ENCODE results near the gene GALNT14. TPM values are rescaled to one million over a fixed set of nuclear protein-coding genes. Genes with fewer than 3 reads are reported as not detected.

Gene GALNT14
- total RNA-seq, 1 donor from 2014 or later = 6.4 TPM

DNA sequence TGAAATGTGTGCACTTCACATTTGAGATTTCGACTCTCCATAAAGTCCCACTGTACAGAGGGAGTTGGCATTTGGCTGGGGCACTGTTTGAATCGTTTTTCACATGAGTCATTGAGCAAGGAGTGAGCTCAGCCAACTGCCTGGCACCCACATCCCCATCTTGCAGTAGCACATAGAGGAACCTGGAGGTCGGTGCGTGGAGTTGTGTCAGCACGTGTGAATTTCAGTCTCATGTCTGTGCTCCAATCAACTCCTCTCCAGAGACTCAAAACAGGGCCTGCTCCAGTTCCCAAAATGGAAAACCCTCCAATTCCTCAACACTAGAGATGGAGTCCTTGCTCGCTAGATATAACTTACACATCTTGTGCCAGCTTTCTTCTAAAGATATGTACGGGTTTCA, 204.2 kb downstream of the GALNT14 start:
- H3K27ac Mint-ChIP-seq = no peak overlapping the region
- no peaks in the 10 kb centered on the region for H3K36me3 Mint-ChIP-seq
- H3F3A ChIP-seq (ENCODE audit: low read depth) = peaks cover 3% of the 10 kb centered on the region
- H4K20me1 ChIP-seq (ENCODE audit: low read depth) = no peaks in the 10 kb centered on the region
- H3K79me2 ChIP-seq (ENCODE audit: low read depth) = no peaks in the 10 kb centered on the region
- H3K36me3 ChIP-seq = no peaks in the 10 kb centered on the region
- H3K4me3 Mint-ChIP-seq = no peak overlapping the region
- peaks cover 6% of the 10 kb centered on the region for H3K27me3 Mint-ChIP-seq (ENCODE audit: insufficient read depth, low read depth)
- no peaks in the 10 kb centered on the region for H3K27me3 ChIP-seq
- H3K27ac ChIP-seq = no peak overlapping the region
- H3K9me3 ChIP-seq (ENCODE audit: low read depth) = no peaks in the 10 kb centered on the region
- no peak for DNase-seq (ENCODE audit: low spot score)
- TF ChIP-seq EZH2 (IDR thresholded peaks at IDR 0.05) = no peak
- TF ChIP-seq EZH2phosphoT487 (IDR thresholded peaks at IDR 0.05) = no peak
- TF ChIP-seq, protein P1, sequence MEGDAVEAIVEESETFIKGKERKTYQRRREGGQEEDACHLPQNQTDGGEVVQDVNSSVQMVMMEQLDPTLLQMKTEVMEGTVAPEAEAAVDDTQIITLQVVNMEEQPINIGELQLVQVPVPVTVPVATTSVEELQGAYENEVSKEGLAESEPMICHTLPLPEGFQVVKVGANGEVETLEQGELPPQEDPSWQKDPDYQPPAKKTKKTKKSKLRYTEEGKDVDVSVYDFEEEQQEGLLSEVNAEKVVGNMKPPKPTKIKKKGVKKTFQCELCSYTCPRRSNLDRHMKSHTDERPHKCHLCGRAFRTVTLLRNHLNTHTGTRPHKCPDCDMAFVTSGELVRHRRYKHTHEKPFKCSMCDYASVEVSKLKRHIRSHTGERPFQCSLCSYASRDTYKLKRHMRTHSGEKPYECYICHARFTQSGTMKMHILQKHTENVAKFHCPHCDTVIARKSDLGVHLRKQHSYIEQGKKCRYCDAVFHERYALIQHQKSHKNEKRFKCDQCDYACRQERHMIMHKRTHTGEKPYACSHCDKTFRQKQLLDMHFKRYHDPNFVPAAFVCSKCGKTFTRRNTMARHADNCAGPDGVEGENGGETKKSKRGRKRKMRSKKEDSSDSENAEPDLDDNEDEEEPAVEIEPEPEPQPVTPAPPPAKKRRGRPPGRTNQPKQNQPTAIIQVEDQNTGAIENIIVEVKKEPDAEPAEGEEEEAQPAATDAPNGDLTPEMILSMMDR (IDR thresholded peaks at IDR 0.05) = no peak
- peaks cover 4% of the 10 kb centered on the region for H3K4me1 Mint-ChIP-seq
- H2AFZ ChIP-seq (replicated peaks) = no peak overlapping the region
- H3K9me3 Mint-ChIP-seq = no peaks in the 10 kb centered on the region
- H3K4me3 ChIP-seq = no peak overlapping the region
- peaks cover 8% of the 10 kb centered on the region for H3K4me1 ChIP-seq
- H3K9ac ChIP-seq = no peak overlapping the region
- no peak overlapping the region for H3K4me2 ChIP-seq

DNA sequence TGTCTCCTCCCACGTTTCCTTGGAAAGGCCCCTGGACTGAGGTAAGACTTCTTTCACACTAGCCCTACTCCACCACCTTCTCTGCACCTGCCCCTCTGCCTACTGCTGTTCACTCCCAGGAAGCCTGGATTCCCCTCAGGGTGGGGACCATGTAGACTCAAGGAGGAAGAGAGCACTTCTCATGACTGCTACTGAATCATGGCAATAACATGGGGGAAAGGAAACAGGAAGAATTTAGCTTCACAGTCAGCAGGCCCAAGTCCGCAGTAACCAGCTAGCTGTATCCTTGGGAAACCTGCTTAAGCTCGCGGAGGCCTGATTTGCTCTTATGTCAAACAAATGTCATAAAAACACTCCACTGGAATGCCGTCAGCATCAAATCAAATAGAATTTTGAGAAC, 204.7 kb downstream of the GALNT14 start:
- TF ChIP-seq EZH2 (IDR thresholded peaks at IDR 0.05) (no peak), EZH2phosphoT487 (IDR thresholded peaks at IDR 0.05) (no peak)
- TF ChIP-seq, protein P1 (IDR thresholded peaks at IDR 0.05) = no peak
- Mint-ChIP-seq H3K36me3 (no peaks in the 10 kb centered on the region), H3K9me3 (no peaks in the 10 kb centered on the region), H3K4me1 (peaks cover 4% of the 10 kb centered on the region), H3K27ac (no peak overlapping the region), H3K4me3 (no peak overlapping the region), H3K27me3 (ENCODE audit: insufficient read depth, low read depth) (peaks cover 6% of the 10 kb centered on the region)
- H4K20me1 ChIP-seq (ENCODE audit: low read depth) = no peaks in the 10 kb centered on the region
- H3F3A ChIP-seq (ENCODE audit: low read depth) = peaks cover 3% of the 10 kb centered on the region
- no peaks in the 10 kb centered on the region for H3K79me2 ChIP-seq (ENCODE audit: low read depth)
- H3K36me3 ChIP-seq = no peaks in the 10 kb centered on the region
- no peak overlapping the region for H3K9ac ChIP-seq
- H3K27ac ChIP-seq = no peak overlapping the region
- no peak overlapping the region for H3K4me2 ChIP-seq
- H3K27me3 ChIP-seq = no peaks in the 10 kb centered on the region
- H3K4me3 ChIP-seq = no peak overlapping the region
- no peak overlapping the region for H2AFZ ChIP-seq (replicated peaks)
- H3K4me1 ChIP-seq = peaks cover 8% of the 10 kb centered on the region
- DNase-seq (ENCODE audit: low spot score) = no peak
- H3K9me3 ChIP-seq (ENCODE audit: low read depth) = no peaks in the 10 kb centered on the region

DNA sequence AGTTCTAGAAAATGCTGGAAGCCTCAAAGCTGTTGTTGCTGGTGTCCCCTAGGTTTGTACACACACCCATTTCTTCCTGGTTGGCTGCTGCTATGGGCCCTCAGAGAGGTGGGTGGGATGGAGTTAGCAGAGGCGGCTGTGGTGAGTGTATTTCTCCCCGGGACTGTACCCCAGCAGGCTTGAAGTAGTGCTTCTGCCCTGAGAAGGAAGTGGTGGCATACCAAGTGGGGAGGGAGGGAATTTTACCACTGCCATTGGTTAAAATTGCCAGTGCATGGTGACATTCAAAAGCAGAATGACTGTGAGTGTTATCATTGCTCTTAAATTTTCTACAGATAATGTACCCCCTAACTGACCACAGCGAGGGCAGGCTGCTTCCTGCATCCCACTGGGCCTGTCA, 205.4 kb downstream of the GALNT14 start:
- no peaks in the 10 kb centered on the region for H3K9me3 Mint-ChIP-seq
- Histone ChIP-seq H2AFZ (replicated peaks) (no peak overlapping the region), H3K36me3 (no peaks in the 10 kb centered on the region), H3K4me1 (peaks cover 8% of the 10 kb centered on the region), H3K9me3 (ENCODE audit: low read depth) (no peaks in the 10 kb centered on the region), H3F3A (ENCODE audit: low read depth) (peaks cover 3% of the 10 kb centered on the region), H3K79me2 (ENCODE audit: low read depth) (no peaks in the 10 kb centered on the region), H3K9ac (no peak overlapping the region), H3K27me3 (no peaks in the 10 kb centered on the region), H3K4me2 (no peak overlapping the region), H3K4me3 (no peak overlapping the region), H4K20me1 (ENCODE audit: low read depth) (no peaks in the 10 kb centered on the region), H3K27ac (no peak overlapping the region)
- DNase-seq (ENCODE audit: low spot score) = no peak
- no peak overlapping the region for H3K27ac Mint-ChIP-seq
- H3K27me3 Mint-ChIP-seq (ENCODE audit: insufficient read depth, low read depth) = peaks cover 6% of the 10 kb centered on the region
- no peaks in the 10 kb centered on the region for H3K4me1 Mint-ChIP-seq
- no peaks in the 10 kb centered on the region for H3K36me3 Mint-ChIP-seq
- TF ChIP-seq EZH2 (IDR thresholded peaks at IDR 0.05) (no peak), EZH2phosphoT487 (IDR thresholded peaks at IDR 0.05) (no peak)
- TF ChIP-seq, protein P1 (IDR thresholded peaks at IDR 0.05) = no peak
- H3K4me3 Mint-ChIP-seq = no peak overlapping the region
